ENCODE measurements around the gene SHISAL2A. TPM values are rescaled to one million over a fixed set of nuclear protein-coding genes. Genes with fewer than 3 reads are reported as not detected.
A peak's percentile ranks its signal among the peaks of the same experiment; 100 is the strongest.

Gene SHISAL2A
- total and polyA plus RNA-seq, 2 of the 13 experiments (the other 11 are each of a cell fraction or from before 2014, with no cell fraction given): not detected

GRCh38 chr1:52697795-52698674 is 65.1 kb downstream of the SHISAL2A start, which contains the start of gene COA7 (continued):
- TF ChIP-seq, protein P1, sequence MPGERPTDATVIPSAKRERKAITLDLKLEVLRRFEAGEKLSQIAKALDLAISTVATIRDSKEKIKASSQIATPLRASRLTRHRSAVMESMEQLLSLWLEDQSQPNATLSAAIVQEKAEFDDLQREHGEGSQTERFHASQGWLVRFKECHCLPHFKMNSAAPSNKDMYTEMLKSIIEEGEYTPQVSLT (CRISPR knock-in tag; IDR thresholded peaks at IDR 0.05; ENCODE audit: borderline replicate concordance, low read depth): no peak; the same call in 1 of the 2 replicates
- TF ChIP-seq ZNF343 (CRISPR knock-in tag; IDR thresholded peaks at IDR 0.05): no peak
- TF ChIP-seq, protein P2, sequence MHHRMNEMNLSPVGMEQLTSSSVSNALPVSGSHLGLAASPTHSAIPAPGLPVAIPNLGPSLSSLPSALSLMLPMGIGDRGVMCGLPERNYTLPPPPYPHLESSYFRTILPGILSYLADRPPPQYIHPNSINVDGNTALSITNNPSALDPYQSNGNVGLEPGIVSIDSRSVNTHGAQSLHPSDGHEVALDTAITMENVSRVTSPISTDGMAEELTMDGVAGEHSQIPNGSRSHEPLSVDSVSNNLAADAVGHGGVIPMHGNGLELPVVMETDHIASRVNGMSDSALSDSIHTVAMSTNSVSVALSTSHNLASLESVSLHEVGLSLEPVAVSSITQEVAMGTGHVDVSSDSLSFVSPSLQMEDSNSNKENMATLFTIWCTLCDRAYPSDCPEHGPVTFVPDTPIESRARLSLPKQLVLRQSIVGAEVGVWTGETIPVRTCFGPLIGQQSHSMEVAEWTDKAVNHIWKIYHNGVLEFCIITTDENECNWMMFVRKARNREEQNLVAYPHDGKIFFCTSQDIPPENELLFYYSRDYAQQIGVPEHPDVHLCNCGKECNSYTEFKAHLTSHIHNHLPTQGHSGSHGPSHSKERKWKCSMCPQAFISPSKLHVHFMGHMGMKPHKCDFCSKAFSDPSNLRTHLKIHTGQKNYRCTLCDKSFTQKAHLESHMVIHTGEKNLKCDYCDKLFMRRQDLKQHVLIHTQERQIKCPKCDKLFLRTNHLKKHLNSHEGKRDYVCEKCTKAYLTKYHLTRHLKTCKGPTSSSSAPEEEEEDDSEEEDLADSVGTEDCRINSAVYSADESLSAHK (CRISPR knock-in tag; IDR thresholded peaks at IDR 0.05; ENCODE audit: borderline replicate concordance): no peak
- peak; percentile 84 for TF ChIP-seq ZNF546 (CRISPR knock-in tag; conservative IDR thresholded peaks at IDR 0.05)
- TF ChIP-seq ZNF30 (CRISPR knock-in tag; IDR thresholded peaks at IDR 0.05): peak; percentile 96; the same call in 1 of the 2 replicates
- peak; percentile 76; the same call in 1 of the 2 replicates for TF ChIP-seq BRCA1 (CRISPR knock-in tag; IDR thresholded peaks at IDR 0.05)
- no peak for TF ChIP-seq ZNF337 (CRISPR knock-in tag; IDR thresholded peaks at IDR 0.05; ENCODE audit: borderline replicate concordance, low read depth)
- peak; percentile 85; the same call in 1 of the 2 replicates for TF ChIP-seq MTA1 (CRISPR knock-in tag; IDR thresholded peaks at IDR 0.05; ENCODE audit: borderline replicate concordance)
- peak; percentile 52; the same call in 1 of the 2 replicates for TF ChIP-seq KAT7 (CRISPR knock-in tag; IDR thresholded peaks at IDR 0.05; ENCODE audit: borderline replicate concordance)
- peak; percentile 83 for TF ChIP-seq ZMYM4 (CRISPR knock-in tag; IDR thresholded peaks at IDR 0.05)
- TF ChIP-seq, protein P3, sequence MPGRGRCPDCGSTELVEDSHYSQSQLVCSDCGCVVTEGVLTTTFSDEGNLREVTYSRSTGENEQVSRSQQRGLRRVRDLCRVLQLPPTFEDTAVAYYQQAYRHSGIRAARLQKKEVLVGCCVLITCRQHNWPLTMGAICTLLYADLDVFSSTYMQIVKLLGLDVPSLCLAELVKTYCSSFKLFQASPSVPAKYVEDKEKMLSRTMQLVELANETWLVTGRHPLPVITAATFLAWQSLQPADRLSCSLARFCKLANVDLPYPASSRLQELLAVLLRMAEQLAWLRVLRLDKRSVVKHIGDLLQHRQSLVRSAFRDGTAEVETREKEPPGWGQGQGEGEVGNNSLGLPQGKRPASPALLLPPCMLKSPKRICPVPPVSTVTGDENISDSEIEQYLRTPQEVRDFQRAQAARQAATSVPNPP (CRISPR knock-in tag; IDR thresholded peaks at IDR 0.05): peak; percentile 91; the same call in 1 of the 2 replicates
- TF ChIP-seq NPAS2 (CRISPR knock-in tag; IDR thresholded peaks at IDR 0.05; ENCODE audit: borderline replicate concordance): no peak
- TF ChIP-seq ZZZ3 (CRISPR knock-in tag; IDR thresholded peaks at IDR 0.05; ENCODE audit: borderline replicate concordance): peak; percentile 49; the same call in 1 of the 2 replicates
- TF ChIP-seq PHF8 (CRISPR knock-in tag; IDR thresholded peaks at IDR 0.05): peak; percentile 87
- TF ChIP-seq ARID2 (CRISPR knock-in tag; IDR thresholded peaks at IDR 0.05; ENCODE audit: borderline replicate concordance): peak; percentile 34; the same call in 1 of the 2 replicates
- TF ChIP-seq ZFP91 (CRISPR knock-in tag; IDR thresholded peaks at IDR 0.05; ENCODE audit: borderline replicate concordance): peak; percentile 91
- TF ChIP-seq FOXC1 (CRISPR knock-in tag; IDR thresholded peaks at IDR 0.05; ENCODE audit: borderline replicate concordance): peak; percentile 93
- peak; percentile 70; the same call in 1 of the 2 replicates for TF ChIP-seq ELF4 (CRISPR knock-in tag; IDR thresholded peaks at IDR 0.05; ENCODE audit: borderline replicate concordance)
- peak; percentile 77; the same call in 1 of the 2 replicates for TF ChIP-seq ZNF598 (CRISPR knock-in tag; IDR thresholded peaks at IDR 0.05; ENCODE audit: borderline replicate concordance)
- TF ChIP-seq HNF1B (CRISPR knock-in tag; IDR thresholded peaks at IDR 0.05): peak; percentile 45; the same call in 1 of the 2 replicates

Measured in HepG2 (cell line).